Neural cell (in vitro differentiated cells): ENCODE data around the gene GNAI2. TPM values are rescaled to one million over a fixed set of nuclear protein-coding genes. Genes with fewer than 3 reads are reported as not detected.

Experiments used
- H2AFZ ChIP-seq: fragments of 200-600, 300-800 bp; sonication (generic), shearing (Covaris generic); 2 replicates; pipeline ENCODE4 v1.6.0; 2014; ENCODE audit warnings: low read depth, mild to moderate bottlenecking, antibody characterized with exemption, low read length, moderate library complexity
- H3F3A ChIP-seq: fragments of 200-600 bp; shearing (Covaris generic); 2 replicates; pipeline ENCODE4 v1.6.1; 2016; ENCODE audit warnings: mild to moderate bottlenecking, moderate library complexity, mixed read lengths, antibody characterized with exemption, low read length; ENCODE audit not compliant: insufficient read depth, poor library complexity, severe bottlenecking
- H3K27ac ChIP-seq: fragments of 200-600, 300-800 bp; sonication (generic), shearing (Covaris generic); 2 replicates; pipeline ENCODE4 v1.5.1; 2014; ENCODE audit warnings: mild to moderate bottlenecking, low read length, moderate library complexity
- H3K27me3 ChIP-seq: fragments of 300-800, 200-600 bp; sonication (generic), shearing (Covaris generic); 2 replicates; pipeline ENCODE4 v1.6.0; 2014; ENCODE audit warnings: mild to moderate bottlenecking, low read depth, low read length, moderate library complexity; ENCODE audit not compliant: insufficient read depth
- H3K36me3 ChIP-seq: fragments of 300-800, 200-600 bp; sonication (generic), shearing (Covaris generic); 2 replicates; pipeline ENCODE4 v1.5.1; 2014; ENCODE audit warnings: mild to moderate bottlenecking, antibody characterized with exemption, low read length, moderate library complexity; ENCODE audit not compliant: insufficient read depth
- H3K4me2 ChIP-seq: fragments of 300-800, 200-600 bp; sonication (generic), shearing (Covaris generic); 2 replicates; pipeline ENCODE4 v1.6.0; 2014; ENCODE audit warnings: mild to moderate bottlenecking, low read length
- H3K4me3 ChIP-seq: fragments of 300-800, 200-600 bp; sonication (generic), shearing (Covaris generic); 2 replicates; pipeline ENCODE4 v1.5.1; 2014; ENCODE audit warnings: mild to moderate bottlenecking, low read length, moderate library complexity
- H3K79me2 ChIP-seq: fragments of 200-600 bp; shearing (Covaris generic); replicated peaks from 2 replicates; pipeline ENCODE4 v1.6.0; 2014; ENCODE audit warnings: mild to moderate bottlenecking, low read length, moderate library complexity; ENCODE audit not compliant: insufficient read depth
- H3K9ac ChIP-seq: fragments of 300-800, 200-600 bp; sonication (generic), shearing (Covaris generic); 2 replicates; pipeline ENCODE4 v1.6.1; 2016; ENCODE audit warnings: mild to moderate bottlenecking, low read length, mixed read lengths
- H3K9me2 ChIP-seq: fragments of 200-600 bp; shearing (Covaris generic); 2 replicates; pipeline ENCODE4 v1.6.1; 2016; ENCODE audit warnings: mild to moderate bottlenecking, low read length, mixed read lengths; ENCODE audit not compliant: insufficient read depth
- H3K9me3 ChIP-seq: fragments of 200-600, 300-800 bp; sonication (generic), shearing (Covaris generic); 2 replicates; pipeline ENCODE4 v1.6.1; 2016; ENCODE audit warnings: mild to moderate bottlenecking, mixed run types, low read length, moderate library complexity, mixed read lengths
- H4K20me1 ChIP-seq: fragments of 200-600 bp; shearing (Covaris generic); 2 replicates; pipeline ENCODE4 v1.6.1; 2016; ENCODE audit warnings: mild to moderate bottlenecking, mixed run types; ENCODE audit not compliant: insufficient read depth
- CTCF ChIP-seq: fragments of 450-650 bp; IDR thresholded peaks from 2 replicates; pipeline ENCODE4 v1.5.1; 2014; ENCODE audit warnings: antibody characterized with exemption, mild to moderate bottlenecking, moderate library complexity; ENCODE audit not compliant: poor library complexity, severe bottlenecking
- EP300 ChIP-seq: fragments of 450-650 bp; conservative IDR thresholded peaks from 2 replicates; pipeline ENCODE4 v1.6.1; 2014; ENCODE audit warnings: antibody characterized with exemption, mild to moderate bottlenecking, moderate library complexity; ENCODE audit not compliant: poor library complexity, severe bottlenecking
- EZH2 ChIP-seq: fragments of 200-600, 300-800 bp; shearing (Covaris generic), sonication (generic); IDR thresholded peaks from 2 replicates; pipeline ENCODE4 v1.6.1; 2014; ENCODE audit warnings: antibody characterized with exemption, low read length, borderline replicate concordance, mild to moderate bottlenecking; ENCODE audit not compliant: insufficient read depth, poor library complexity, severe bottlenecking
- MXI1 ChIP-seq: fragments of 450-650 bp; conservative IDR thresholded peaks from 2 replicates; pipeline ENCODE4 v1.6.1; 2014; ENCODE audit warnings: antibody characterized with exemption, mild to moderate bottlenecking; ENCODE audit not compliant: poor library complexity, severe bottlenecking
- POLR2AphosphoS5 ChIP-seq: IDR thresholded peaks from 2 replicates; pipeline ENCODE4 v1.6.1; 2012
- RAD21 ChIP-seq: fragments of 450-650 bp; conservative IDR thresholded peaks from 2 replicates; pipeline ENCODE4 v1.6.1; 2014; ENCODE audit warnings: antibody characterized with exemption, mild to moderate bottlenecking, moderate library complexity
- SMC3 ChIP-seq: fragments of 450-650 bp; conservative IDR thresholded peaks from 2 replicates; pipeline ENCODE4 v1.6.1; 2014; ENCODE audit warnings: antibody characterized with exemption, mild to moderate bottlenecking, moderate library complexity; ENCODE audit not compliant: poor library complexity
- TAF1 ChIP-seq: IDR thresholded peaks from 2 replicates; pipeline ENCODE4 v1.6.1; 2012; ENCODE audit warnings: low read depth
- polyA plus RNA-seq: library from polyadenylated mRNA; depleted of rRNA; stranded (reverse); fragments of >200 nt; gene quantifications from 2 replicates; pipeline ENCODE4 v1.2.3, GENCODE V29; 2014
- TF ChIP-seq, protein P1 (sequence below): IDR thresholded peaks from 2 replicates; pipeline ENCODE4 v1.6.1; 2012; ENCODE audit warnings: borderline replicate concordance

Gene GNAI2
- polyA plus RNA-seq, 1 donor from 2014 or later, result 101 TPM

DNA sequence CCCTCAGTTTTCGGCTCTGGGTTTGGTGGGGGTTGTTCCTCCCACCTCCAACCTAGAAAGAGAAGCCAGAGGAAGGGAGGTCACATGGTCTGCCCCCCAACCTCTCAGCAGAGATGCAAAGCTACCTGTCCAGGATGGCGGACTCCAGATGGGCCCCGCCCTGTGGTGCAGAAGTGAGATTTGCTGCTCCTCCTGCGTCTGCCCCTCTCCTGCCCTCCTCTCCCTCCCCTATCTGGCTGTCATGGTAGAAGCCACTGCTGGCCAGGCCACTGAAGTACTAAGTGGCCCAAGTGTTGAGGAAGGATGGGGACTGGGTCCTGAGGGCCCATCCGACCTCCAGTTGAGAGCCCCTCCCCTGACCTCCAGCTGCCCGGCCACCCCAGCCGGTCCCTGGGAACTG lies 30.8 kb downstream of the GNAI2 start:
- H3K9me3 ChIP-seq, result no peaks in the 10 kb centered on the region
- no peak overlapping the region for H2AFZ ChIP-seq
- H3K4me2 ChIP-seq, result no peak overlapping the region
- no peaks in the 10 kb centered on the region for H3K9me2 ChIP-seq
- H3K4me3 ChIP-seq, result no peak overlapping the region
- H3K27me3 ChIP-seq, result no peaks in the 10 kb centered on the region
- no peak for TF ChIP-seq SMC3
- no peak for TF ChIP-seq TAF1
- TF ChIP-seq POLR2AphosphoS5, result no peak
- TF ChIP-seq, protein P1, sequence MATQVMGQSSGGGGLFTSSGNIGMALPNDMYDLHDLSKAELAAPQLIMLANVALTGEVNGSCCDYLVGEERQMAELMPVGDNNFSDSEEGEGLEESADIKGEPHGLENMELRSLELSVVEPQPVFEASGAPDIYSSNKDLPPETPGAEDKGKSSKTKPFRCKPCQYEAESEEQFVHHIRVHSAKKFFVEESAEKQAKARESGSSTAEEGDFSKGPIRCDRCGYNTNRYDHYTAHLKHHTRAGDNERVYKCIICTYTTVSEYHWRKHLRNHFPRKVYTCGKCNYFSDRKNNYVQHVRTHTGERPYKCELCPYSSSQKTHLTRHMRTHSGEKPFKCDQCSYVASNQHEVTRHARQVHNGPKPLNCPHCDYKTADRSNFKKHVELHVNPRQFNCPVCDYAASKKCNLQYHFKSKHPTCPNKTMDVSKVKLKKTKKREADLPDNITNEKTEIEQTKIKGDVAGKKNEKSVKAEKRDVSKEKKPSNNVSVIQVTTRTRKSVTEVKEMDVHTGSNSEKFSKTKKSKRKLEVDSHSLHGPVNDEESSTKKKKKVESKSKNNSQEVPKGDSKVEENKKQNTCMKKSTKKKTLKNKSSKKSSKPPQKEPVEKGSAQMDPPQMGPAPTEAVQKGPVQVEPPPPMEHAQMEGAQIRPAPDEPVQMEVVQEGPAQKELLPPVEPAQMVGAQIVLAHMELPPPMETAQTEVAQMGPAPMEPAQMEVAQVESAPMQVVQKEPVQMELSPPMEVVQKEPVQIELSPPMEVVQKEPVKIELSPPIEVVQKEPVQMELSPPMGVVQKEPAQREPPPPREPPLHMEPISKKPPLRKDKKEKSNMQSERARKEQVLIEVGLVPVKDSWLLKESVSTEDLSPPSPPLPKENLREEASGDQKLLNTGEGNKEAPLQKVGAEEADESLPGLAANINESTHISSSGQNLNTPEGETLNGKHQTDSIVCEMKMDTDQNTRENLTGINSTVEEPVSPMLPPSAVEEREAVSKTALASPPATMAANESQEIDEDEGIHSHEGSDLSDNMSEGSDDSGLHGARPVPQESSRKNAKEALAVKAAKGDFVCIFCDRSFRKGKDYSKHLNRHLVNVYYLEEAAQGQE, result no peak
- no peak for TF ChIP-seq CTCF
- TF ChIP-seq EZH2, result no peak
- TF ChIP-seq MXI1, result no peak
- no peak for TF ChIP-seq EP300
- no peak for TF ChIP-seq RAD21
- no peaks in the 10 kb centered on the region for H3K79me2 ChIP-seq
- H3K27ac ChIP-seq, result no peak overlapping the region
- no peaks in the 10 kb centered on the region for H4K20me1 ChIP-seq
- no peak overlapping the region for H3K9ac ChIP-seq
- no peaks in the 10 kb centered on the region for H3F3A ChIP-seq
- no peaks in the 10 kb centered on the region for H3K36me3 ChIP-seq

DNA sequence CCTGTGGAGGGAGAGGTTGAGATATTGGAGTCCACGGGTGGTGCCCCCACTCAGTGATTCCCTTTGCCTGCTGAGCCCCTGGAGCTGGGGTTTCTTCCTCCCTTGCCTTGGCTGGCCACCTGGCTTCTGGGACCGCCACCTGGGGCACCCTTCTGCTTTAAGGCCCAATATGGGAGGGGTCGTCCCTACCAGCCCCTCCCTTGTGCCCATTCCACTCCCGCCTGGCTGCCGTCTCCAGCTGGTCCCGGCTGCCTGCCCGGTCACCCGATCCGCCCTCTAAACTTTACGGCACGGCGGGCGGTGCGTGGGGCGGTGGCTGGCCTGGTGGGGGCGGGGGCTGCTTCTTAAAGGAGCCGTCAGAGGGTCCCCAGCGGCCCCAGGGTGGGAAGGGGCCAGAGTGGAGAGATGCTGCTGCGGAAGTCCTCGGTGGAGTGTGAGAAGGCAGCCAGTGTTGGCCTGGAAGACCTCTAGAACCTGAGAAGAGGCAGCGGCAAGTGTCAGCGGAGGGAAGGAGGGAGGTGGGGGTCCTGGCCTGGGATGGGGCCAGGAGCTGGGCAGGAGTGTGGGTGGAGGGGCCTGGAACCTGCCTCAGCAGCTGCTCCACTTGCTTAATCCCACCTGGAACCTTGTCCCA lies 31.4 kb downstream of the GNAI2 start:
- Histone ChIP-seq H3K9ac (no peak overlapping the region), H3K27ac (no peak overlapping the region), H2AFZ (no peak overlapping the region), H4K20me1 (no peaks in the 10 kb centered on the region), H3K4me3 (no peak overlapping the region), H3K4me2 (no peak overlapping the region), H3F3A (no peaks in the 10 kb centered on the region), H3K9me3 (no peaks in the 10 kb centered on the region), H3K36me3 (no peaks in the 10 kb centered on the region), H3K27me3 (no peaks in the 10 kb centered on the region), H3K79me2 (no peaks in the 10 kb centered on the region), H3K9me2 (no peaks in the 10 kb centered on the region)
- no peak for TF ChIP-seq CTCF
- no peak for TF ChIP-seq SMC3
- TF ChIP-seq TAF1, result no peak
- TF ChIP-seq, protein P1, result no peak
- TF ChIP-seq POLR2AphosphoS5, result no peak
- no peak for TF ChIP-seq EZH2
- TF ChIP-seq RAD21, result no peak
- TF ChIP-seq MXI1, result no peak
- no peak for TF ChIP-seq EP300
